Uterus (tissue), 4 donors: ENCODE measurements around the gene GRIK4. TPM values are rescaled to one million over a fixed set of nuclear protein-coding genes. Genes with fewer than 3 reads are reported as not detected.

Experiments used
- DNase-seq, 2 donors: peaks; one replicate each; pipeline ENCODE4 v3.0.0-alpha.2; 2019 to 2020
- H3K27ac ChIP-seq, 2 donors: fragments of 200-600 bp; sonication (generic); 1 replicate in 1 of 2; 2 replicates in 1 of 2; pipeline ENCODE4 v1.5.1; 2016 to 2018
- H3K27me3 ChIP-seq, 2 donors: fragments of 200-600 bp; sonication (generic); one replicate each; pipeline ENCODE4 v1.5.1; 2018 to 2019; ENCODE audit warnings: control low read depth in 1 of 2
- H3K36me3 ChIP-seq, 2 donors: fragments of 200-600 bp; sonication (generic); one replicate each; pipeline ENCODE4 v1.5.1; 2019; ENCODE audit warnings: control low read depth in 1 of 2
- H3K4me1 ChIP-seq, 2 donors: fragments of 200-600 bp; sonication (generic); one replicate each; pipeline ENCODE4 v1.5.1; 2018 to 2019; ENCODE audit warnings: control low read depth in 1 of 2
- H3K4me3 ChIP-seq, 2 donors: fragments of 200-600 bp; sonication (generic); 1 replicate in 1 of 2; 2 replicates in 1 of 2; pipeline ENCODE4 v1.5.1; 2018 to 2019; ENCODE audit warnings: mild to moderate bottlenecking in 1 of 2
- H3K9me3 ChIP-seq, 2 donors: fragments of 200-600 bp; sonication (generic); one replicate each; pipeline ENCODE4 v1.5.1; 2019; ENCODE audit warnings: control low read depth in 1 of 2
- CTCF ChIP-seq, 4 experiments: fragments of 200-600 bp in 2 of 4; fragments of 450-650 bp in 2 of 4; sonication (generic) in 2 of 4; IDR thresholded peaks; one replicate each; pipeline ENCODE4 v1.5.1; 2016 to 2019; ENCODE audit warnings: antibody characterized with exemption in 4 of 4, mild to moderate bottlenecking in 2 of 4, moderate library complexity in 1 of 4
- POLR2A ChIP-seq, 2 donors: fragments of 450-650 bp; IDR thresholded peaks; one replicate each; pipeline ENCODE4 v1.6.1; 2016; ENCODE audit warnings: antibody characterized with exemption in 2 of 2, mild to moderate bottlenecking in 1 of 2, moderate library complexity in 1 of 2
- intact Hi-C: fragments of 100-400 bp; cut with DNase I; formaldehyde crosslinking; loops from one replicate; pipeline ENCODE4 v1.15.1; 2023; ENCODE audit warnings: low total_unique reads
- total RNA-seq, 4 donors: library from RNA; depleted of rRNA in 3 of 4; stranded (reverse); fragments of >200 nt in 3 of 4; gene quantifications; one replicate each; pipeline versions ENCODE4 v1.1.0 to v1.2.4, GENCODE V29; 2014 to 2023
- donor health status: DM: yes; HTN: yes; CAD: no.

GRIK4 gene
- total RNA-seq, 4 donors from 2014 or later: 0.28 to 1.1 TPM; not detected in 2

GRCh38 chr11:120817158-120817557 lies 305.6 kb downstream of the GRIK4 start:
- no peak overlapping the region for H3K27ac ChIP-seq
- no peaks in the 10 kb centered on the region for H3K9me3 ChIP-seq
- no peaks in the 10 kb centered on the region for H3K27me3 ChIP-seq
- H3K4me3 ChIP-seq: no peak overlapping the region
- TF ChIP-seq POLR2A (IDR thresholded peaks at IDR 0.05) (no peak), CTCF (IDR thresholded peaks at IDR 0.05) (no peak)
- DNase-seq: no peak
- H3K36me3 ChIP-seq: no peaks in the 10 kb centered on the region
- intact Hi-C loops: loop anchor here (10.0 kb wide), 1 partner anchor 302 kb away; the partner anchor contains the start of gene GRIK4
- no peaks in the 10 kb centered on the region for H3K4me1 ChIP-seq

GRCh38 chr11:120818097-120818496 lies 306.5 kb downstream of the GRIK4 start:
- Histone ChIP-seq H3K36me3 (no peaks in the 10 kb centered on the region), H3K27ac (no peak overlapping the region), H3K4me1 (no peaks in the 10 kb centered on the region), H3K9me3 (no peaks in the 10 kb centered on the region), H3K4me3 (no peak overlapping the region), H3K27me3 (no peaks in the 10 kb centered on the region)
- DNase-seq: no peak
- TF ChIP-seq POLR2A (IDR thresholded peaks at IDR 0.05) (no peak), CTCF (IDR thresholded peaks at IDR 0.05) (no peak)
- intact Hi-C loops: loop anchor here (10.0 kb wide), 1 partner anchor 303 kb away; the partner anchor contains the start of gene GRIK4

- Histone ChIP-seq H3K4me1 (no peaks in the 10 kb centered on the region), H3K36me3 (no peaks in the 10 kb centered on the region), H3K4me3 (no peak overlapping the region), H3K9me3 (no peaks in the 10 kb centered on the region), H3K27ac (no peak overlapping the region), H3K27me3 (no peaks in the 10 kb centered on the region)
- intact Hi-C loops: loop anchor here (10.0 kb wide), 1 partner anchor 304 kb away; the partner anchor contains the start of gene GRIK4
- DNase-seq: no peak
- TF ChIP-seq CTCF (IDR thresholded peaks at IDR 0.05) (no peak), POLR2A (IDR thresholded peaks at IDR 0.05) (no peak)
Observed at GRCh38 chr11:120819003-120819402, 307.5 kb downstream of the GRIK4 start.

DNA sequence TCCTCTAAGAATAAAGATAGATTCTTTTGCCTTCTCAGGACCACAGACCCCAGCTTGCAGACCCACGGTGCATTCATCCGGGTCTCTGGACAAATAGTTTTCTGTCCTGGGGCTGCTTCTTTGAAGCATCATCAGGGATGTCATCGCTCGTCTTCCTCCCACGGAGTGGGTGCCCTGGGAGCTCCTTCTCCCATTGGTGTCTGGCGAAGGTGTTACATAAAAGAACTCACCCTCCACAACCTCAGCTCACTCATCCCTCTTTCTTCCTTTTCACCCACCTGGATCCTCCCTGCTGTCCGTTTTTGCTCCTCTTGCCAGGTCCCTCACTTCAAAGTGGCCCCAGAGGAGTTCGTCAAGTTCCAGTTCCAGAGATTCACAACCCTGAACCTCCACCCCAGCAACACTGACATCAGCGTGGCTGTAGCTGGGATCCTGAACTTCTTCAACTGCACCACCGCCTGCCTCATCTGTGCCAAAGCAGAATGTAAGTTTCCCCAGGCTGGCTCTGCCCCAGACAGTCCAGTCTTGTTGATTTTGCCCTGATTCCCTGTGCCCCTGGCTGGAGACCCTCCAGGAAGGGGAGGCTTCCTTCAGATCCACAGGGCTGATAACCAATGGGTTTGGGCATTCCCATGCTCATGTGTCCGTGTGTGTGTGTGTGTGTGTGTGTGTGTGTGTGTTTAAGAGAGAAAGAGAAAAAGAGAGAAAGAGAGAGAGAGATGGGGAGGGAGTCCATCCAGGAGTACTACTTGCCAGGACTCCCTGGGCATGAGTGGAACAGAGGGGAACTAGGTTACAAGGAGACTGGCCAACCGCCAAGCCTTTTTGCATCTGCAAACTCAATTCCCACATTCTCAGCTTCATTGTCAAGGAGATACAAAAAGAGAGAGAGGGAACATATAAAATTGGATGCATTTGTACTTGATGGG lies 308.2 kb downstream of the GRIK4 start:
- H3K27me3 ChIP-seq: no peaks in the 10 kb centered on the region
- H3K4me1 ChIP-seq: no peaks in the 10 kb centered on the region
- intact Hi-C loops: loop anchor here (10.0 kb wide), 1 partner anchor 305 kb away; the partner anchor contains the start of gene GRIK4
- H3K4me3 ChIP-seq: no peak overlapping the region
- no peak for DNase-seq
- no peaks in the 10 kb centered on the region for H3K36me3 ChIP-seq
- H3K9me3 ChIP-seq: no peaks in the 10 kb centered on the region
- no peak overlapping the region for H3K27ac ChIP-seq
- TF ChIP-seq POLR2A (IDR thresholded peaks at IDR 0.05): no peak
- TF ChIP-seq CTCF (IDR thresholded peaks at IDR 0.05): no peak

DNA sequence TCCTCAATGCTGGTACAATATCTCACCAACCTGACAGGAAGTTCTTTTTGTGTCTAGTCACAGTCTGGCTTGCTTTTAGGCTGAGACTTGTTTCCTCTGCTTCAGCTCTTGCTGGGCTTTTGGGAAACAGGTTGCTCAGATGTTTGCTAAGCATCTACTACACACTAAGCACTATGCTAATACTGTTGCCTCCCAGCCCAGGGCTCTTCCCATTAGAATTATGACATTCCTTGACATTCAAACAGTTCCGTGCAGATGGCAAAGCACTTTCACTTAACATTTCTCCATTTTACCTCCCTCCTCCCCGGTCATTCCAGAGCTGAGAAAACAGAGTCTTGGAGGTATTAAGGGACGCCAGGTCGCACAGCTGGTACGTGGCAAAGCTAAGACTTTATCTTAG lies 311.6 kb downstream of the GRIK4 start:
- Histone ChIP-seq H3K9me3 (no peaks in the 10 kb centered on the region), H3K36me3 (no peaks in the 10 kb centered on the region), H3K4me3 (no peak overlapping the region), H3K4me1 (no peaks in the 10 kb centered on the region), H3K27ac (no peak overlapping the region), H3K27me3 (no peaks in the 10 kb centered on the region)
- TF ChIP-seq CTCF (IDR thresholded peaks at IDR 0.05): no peak
- TF ChIP-seq POLR2A (IDR thresholded peaks at IDR 0.05): no peak
- no peak for DNase-seq
- intact Hi-C loops: no loop called here
